ENCODE results near the gene UBQLN4.

UBQLN4 gene

DNA sequence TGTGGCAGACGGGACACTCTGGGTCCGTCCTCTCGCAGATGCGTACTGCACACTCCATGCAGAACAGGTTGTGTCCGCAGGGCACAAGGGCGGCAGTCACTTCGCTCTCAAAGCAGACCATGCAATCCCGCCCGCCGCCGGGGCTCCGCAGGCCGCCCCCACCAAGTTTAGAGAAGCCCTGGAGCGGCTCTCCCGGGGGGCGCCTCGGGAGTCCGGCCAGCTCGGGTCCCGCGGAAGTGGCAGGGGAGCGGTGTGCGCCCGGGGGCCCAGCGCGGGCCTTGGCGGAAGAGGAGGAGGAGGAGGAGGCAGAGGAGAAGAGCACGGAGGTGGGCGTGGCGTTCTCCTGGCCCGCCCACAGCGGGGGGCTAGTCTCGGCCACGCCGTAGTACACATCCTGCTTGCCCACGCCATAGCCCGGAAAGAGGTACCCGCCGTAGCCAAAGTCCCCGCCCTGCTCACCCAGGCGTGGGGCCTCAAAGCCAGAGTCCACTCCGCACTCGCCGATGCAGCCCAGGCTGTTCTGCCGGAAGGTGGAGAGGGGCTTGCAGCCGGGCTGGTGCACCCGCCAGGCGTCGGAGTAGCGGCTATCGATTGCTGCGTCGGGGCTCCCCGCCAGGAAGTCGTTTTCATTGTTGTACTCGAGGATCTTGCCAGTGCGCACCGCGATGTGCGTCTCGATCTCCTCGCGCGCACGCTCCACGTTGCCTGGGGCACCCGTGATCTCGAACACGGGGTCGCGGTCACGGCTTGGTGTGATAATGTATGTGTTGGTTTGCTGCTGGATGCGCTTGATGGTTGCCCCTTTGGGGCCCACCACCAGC lies 23.2 kb upstream of the UBQLN4 start:
- H3K36me3 ChIP-seq (ENCODE audit: control insufficient read depth in 2 of 2, insufficient read depth in 1 of 2, low read length in 2 of 2): peaks cover 0 to 26% of the 10 kb centered on the region in 2 experiments; a peak in 1 of 3 replicates

DNA sequence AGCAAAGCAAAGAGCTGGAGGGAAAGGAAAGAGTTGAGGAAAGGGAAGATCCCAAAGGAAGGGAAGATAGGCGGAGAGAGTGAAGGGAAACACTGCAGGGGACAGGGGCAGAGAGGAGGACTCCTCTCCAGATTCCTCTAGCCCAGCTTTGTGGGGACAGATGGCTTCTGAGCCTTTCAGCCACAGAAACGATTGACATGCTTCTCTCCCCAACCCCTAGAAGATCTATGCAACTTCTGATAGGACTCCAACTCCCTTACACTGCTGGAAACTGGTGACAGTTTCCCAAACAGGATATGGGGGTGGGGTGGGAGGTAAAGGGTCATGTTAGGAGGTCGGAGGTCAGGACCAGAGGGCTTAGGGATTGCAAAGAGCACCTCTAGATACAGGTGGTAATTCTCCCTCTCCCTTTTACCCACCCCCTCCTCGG lies 22.2 kb upstream of the UBQLN4 start:
- ChIA-PET POLR2A (no interaction called here), CTCF (interaction anchor here (0.7 to 1.7 kb wide), 4 partner anchors 10 to 66 kb away, joined by 3 to 11 read pairs (median 4); no protein-coding TSS in a partner anchor)
- H3K36me3 ChIP-seq (ENCODE audit: control insufficient read depth in 2 of 2, insufficient read depth in 1 of 2, low read length in 2 of 2): peaks cover 0 to 26% of the 10 kb centered on the region in 2 experiments; a peak in 1 of 3 replicates
- H3K4me1 ChIP-seq (ENCODE audit: control insufficient read depth, insufficient read depth, low read length): peaks cover 7% of the 10 kb centered on the region; the same call in 1 of the 2 replicates
- H3K4me3 ChIP-seq (ENCODE audit: low read depth, low read length): no peak overlapping the region
- no peak for TF ChIP-seq YY2 (tag by site-specific recombination; IDR thresholded peaks at IDR 0.05)
- no peak for TF ChIP-seq RBAK (tag by site-specific recombination; IDR thresholded peaks at IDR 0.05)
- TF ChIP-seq ZNF366 (tag by site-specific recombination; conservative IDR thresholded peaks at IDR 0.05): peak; percentile 64
- no peak for TF ChIP-seq ZFP69B (tag by site-specific recombination; IDR thresholded peaks at IDR 0.05)
- TF ChIP-seq IKZF3 (tag by site-specific recombination; IDR thresholded peaks at IDR 0.05): 0 out of 2 replicates have a peak, but pooled peaks have one; percentile 52
- no peak for TF ChIP-seq ZNF239 (tag by site-specific recombination; IDR thresholded peaks at IDR 0.05)
- TF ChIP-seq ZNF837 (tag by site-specific recombination; IDR thresholded peaks at IDR 0.05): no peak
- TF ChIP-seq ZNF121 (tag by site-specific recombination; IDR thresholded peaks at IDR 0.05): no peak
- TF ChIP-seq GLI4 (tag by site-specific recombination; IDR thresholded peaks at IDR 0.05): no peak
- TF ChIP-seq, protein P1, sequence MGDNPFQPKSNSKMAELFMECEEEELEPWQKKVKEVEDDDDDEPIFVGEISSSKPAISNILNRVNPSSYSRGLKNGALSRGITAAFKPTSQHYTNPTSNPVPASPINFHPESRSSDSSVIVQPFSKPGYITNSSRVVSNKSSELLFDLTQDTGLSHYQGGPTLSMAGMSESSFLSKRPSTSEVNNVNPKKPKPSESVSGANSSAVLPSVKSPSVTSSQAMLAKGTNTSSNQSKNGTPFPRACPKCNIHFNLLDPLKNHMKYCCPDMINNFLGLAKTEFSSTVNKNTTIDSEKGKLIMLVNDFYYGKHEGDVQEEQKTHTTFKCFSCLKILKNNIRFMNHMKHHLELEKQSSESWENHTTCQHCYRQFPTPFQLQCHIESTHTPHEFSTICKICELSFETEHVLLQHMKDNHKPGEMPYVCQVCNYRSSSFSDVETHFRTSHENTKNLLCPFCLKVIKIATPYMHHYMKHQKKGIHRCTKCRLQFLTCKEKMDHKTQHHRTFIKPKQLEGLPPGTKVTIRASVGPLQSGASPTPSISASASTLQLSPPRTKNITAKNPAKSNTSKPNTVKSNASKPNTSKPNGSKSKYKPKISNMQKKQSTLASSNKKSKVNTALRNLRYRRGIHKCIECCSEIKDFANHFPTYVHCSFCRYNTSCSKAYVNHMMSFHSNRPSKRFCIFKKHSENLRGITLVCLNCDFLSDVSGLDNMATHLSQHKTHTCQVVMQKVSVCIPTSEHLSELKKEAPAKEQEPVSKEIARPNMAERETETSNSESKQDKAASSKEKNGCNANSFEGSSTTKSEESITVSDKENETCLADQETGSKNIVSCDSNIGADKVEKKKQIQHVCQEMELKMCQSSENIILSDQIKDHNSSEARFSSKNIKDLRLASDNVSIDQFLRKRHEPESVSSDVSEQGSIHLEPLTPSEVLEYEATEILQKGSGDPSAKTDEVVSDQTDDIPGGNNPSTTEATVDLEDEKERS (tag by site-specific recombination; IDR thresholded peaks at IDR 0.05): no peak
- TF ChIP-seq, protein P2, sequence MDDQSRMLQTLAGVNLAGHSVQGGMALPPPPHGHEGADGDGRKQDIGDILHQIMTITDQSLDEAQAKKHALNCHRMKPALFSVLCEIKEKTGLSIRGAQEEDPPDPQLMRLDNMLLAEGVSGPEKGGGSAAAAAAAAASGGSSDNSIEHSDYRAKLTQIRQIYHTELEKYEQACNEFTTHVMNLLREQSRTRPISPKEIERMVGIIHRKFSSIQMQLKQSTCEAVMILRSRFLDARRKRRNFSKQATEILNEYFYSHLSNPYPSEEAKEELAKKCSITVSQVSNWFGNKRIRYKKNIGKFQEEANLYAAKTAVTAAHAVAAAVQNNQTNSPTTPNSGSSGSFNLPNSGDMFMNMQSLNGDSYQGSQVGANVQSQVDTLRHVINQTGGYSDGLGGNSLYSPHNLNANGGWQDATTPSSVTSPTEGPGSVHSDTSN (CRISPR knock-in tag; IDR thresholded peaks at IDR 0.05): no peak
- no peak for TF ChIP-seq HOXC10 (CRISPR knock-in tag; IDR thresholded peaks at IDR 0.05)
- peak; percentile 88 for TF ChIP-seq BCL11B (tag by site-specific recombination; IDR thresholded peaks at IDR 0.05; ENCODE audit: low read depth)
- no peak for TF ChIP-seq ZNF629 (tag by site-specific recombination; IDR thresholded peaks at IDR 0.05)
- no peak for TF ChIP-seq ZBTB1 (tag by site-specific recombination; IDR thresholded peaks at IDR 0.05)
- no peak for TF ChIP-seq ZBTB20 (tag by site-specific recombination; IDR thresholded peaks at IDR 0.05)
- TF ChIP-seq, protein P3, sequence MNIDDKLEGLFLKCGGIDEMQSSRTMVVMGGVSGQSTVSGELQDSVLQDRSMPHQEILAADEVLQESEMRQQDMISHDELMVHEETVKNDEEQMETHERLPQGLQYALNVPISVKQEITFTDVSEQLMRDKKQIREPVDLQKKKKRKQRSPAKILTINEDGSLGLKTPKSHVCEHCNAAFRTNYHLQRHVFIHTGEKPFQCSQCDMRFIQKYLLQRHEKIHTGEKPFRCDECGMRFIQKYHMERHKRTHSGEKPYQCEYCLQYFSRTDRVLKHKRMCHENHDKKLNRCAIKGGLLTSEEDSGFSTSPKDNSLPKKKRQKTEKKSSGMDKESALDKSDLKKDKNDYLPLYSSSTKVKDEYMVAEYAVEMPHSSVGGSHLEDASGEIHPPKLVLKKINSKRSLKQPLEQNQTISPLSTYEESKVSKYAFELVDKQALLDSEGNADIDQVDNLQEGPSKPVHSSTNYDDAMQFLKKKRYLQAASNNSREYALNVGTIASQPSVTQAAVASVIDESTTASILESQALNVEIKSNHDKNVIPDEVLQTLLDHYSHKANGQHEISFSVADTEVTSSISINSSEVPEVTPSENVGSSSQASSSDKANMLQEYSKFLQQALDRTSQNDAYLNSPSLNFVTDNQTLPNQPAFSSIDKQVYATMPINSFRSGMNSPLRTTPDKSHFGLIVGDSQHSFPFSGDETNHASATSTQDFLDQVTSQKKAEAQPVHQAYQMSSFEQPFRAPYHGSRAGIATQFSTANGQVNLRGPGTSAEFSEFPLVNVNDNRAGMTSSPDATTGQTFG (tag by site-specific recombination; IDR thresholded peaks at IDR 0.05; ENCODE audit: borderline replicate concordance): no peak
- peak; percentile 97 for TF ChIP-seq PRDM1 (tag by site-specific recombination; IDR thresholded peaks at IDR 0.05)
- no peak for TF ChIP-seq ZNF529 (tag by site-specific recombination; IDR thresholded peaks at IDR 0.05; ENCODE audit: insufficient replicate concordance)
- TF ChIP-seq ZFP37 (tag by site-specific recombination; IDR thresholded peaks at IDR 0.05): no peak
- no peaks in the 10 kb centered on the region for H3K9me3 ChIP-seq (ENCODE audit: control insufficient read depth, insufficient read depth, low read depth, low read length)
- H3K27ac ChIP-seq (ENCODE audit: extremely low read depth, low read depth, low read length): no peak overlapping the region

More for the DNA sequence above, 23.2 kb upstream of the UBQLN4 start:
- CTCF ChIA-PET: interaction anchor here (0.7 kb wide), 1 partner anchor 67 kb away, joined by 3 read pairs; no protein-coding TSS in a partner anchor
- no peak overlapping the region for H3K27ac ChIP-seq (ENCODE audit: extremely low read depth, low read depth, low read length)
- TF ChIP-seq KLF8 (tag by site-specific recombination; IDR thresholded peaks at IDR 0.05) (0 out of 2 replicates have a peak, but pooled peaks have one; percentile 32), KLF9 (tag by site-specific recombination; IDR thresholded peaks at IDR 0.05; ENCODE audit: low read depth) (peak; percentile 43; the same call in 1 of the 2 replicates), ZNF600 (tag by site-specific recombination; IDR thresholded peaks at IDR 0.05) (peak; percentile 16; the same call in 1 of the 2 replicates), ZNF747 (tag by site-specific recombination; IDR thresholded peaks at IDR 0.05) (no peak), ZNF350 (tag by site-specific recombination; IDR thresholded peaks at IDR 0.05) (no peak)
- POLR2A ChIA-PET: no interaction called here
- H3K9me3 ChIP-seq (ENCODE audit: control insufficient read depth, insufficient read depth, low read depth, low read length): no peaks in the 10 kb centered on the region
- H3K4me1 ChIP-seq (ENCODE audit: control insufficient read depth, insufficient read depth, low read length): peaks cover 10% of the 10 kb centered on the region
- no peak overlapping the region for H3K4me3 ChIP-seq (ENCODE audit: low read depth, low read length)
